GM21717 (cell line): ENCODE data around the gene POLR3G.

ENCODE experiments used
- ATAC-seq: cut with Tn5 transposase; IDR thresholded peaks from one replicate; pipeline ENCODE4 v1.9.1; 2021; ENCODE audit warnings: mild to moderate bottlenecking, moderate library complexity; ENCODE audit not compliant: unreplicated experiment

Gene POLR3G

GRCh38 chr5:90550963-90551362, 76.3 kb downstream of the POLR3G start:
- no peak for ATAC-seq

- no peak for ATAC-seq
Measured at GRCh38 chr5:90551376-90551775, 76.7 kb downstream of the POLR3G start.

GRCh38 chr5:90553711-90554110, 79.0 kb downstream of the POLR3G start:
- no peak for ATAC-seq

- ATAC-seq: no peak
Measured at GRCh38 chr5:90554358-90555006, 79.8 kb downstream of the POLR3G start.

- no peak for ATAC-seq
Measured at GRCh38 chr5:90555666-90556065, 81.0 kb downstream of the POLR3G start.

GRCh38 chr5:90557391-90557790, 82.7 kb downstream of the POLR3G start:
- ATAC-seq: no peak

GRCh38 chr5:90557871-90558270, 83.2 kb downstream of the POLR3G start:
- no peak for ATAC-seq

GRCh38 chr5:90558344-90559192, 83.9 kb downstream of the POLR3G start, which contains the start of gene ADGRV1:
TSS of gene ADGRV1 (plus strand) at chr5:90558797. CDS start at chr5:90558896, 99 bp downstream.
- no peak for ATAC-seq

GRCh38 chr5:90560771-90561170, 86.1 kb downstream of the POLR3G start:
- ATAC-seq: no peak

- ATAC-seq: no peak
Measured at GRCh38 chr5:90561766-90562165, 87.1 kb downstream of the POLR3G start.

GRCh38 chr5:90562341-90562740, 87.7 kb downstream of the POLR3G start:
- no peak for ATAC-seq

- no peak for ATAC-seq
Measured at GRCh38 chr5:90563108-90563507, 88.4 kb downstream of the POLR3G start.
